Ecto neural progenitor cell (in vitro differentiated cells): ENCODE results near the gene HSD3B1.
"Not testable (repeated sequence)": the region's sequence is repeated elsewhere in the genome, so short reads cannot be mapped to it uniquely, and the experiment has no call there.

Experiments used
- DNase-seq: peaks from one replicate; pipeline ENCODE4 v3.0.0-alpha.2; 2018; ENCODE audit warnings: low spot score

The HSD3B1 gene

DNA sequence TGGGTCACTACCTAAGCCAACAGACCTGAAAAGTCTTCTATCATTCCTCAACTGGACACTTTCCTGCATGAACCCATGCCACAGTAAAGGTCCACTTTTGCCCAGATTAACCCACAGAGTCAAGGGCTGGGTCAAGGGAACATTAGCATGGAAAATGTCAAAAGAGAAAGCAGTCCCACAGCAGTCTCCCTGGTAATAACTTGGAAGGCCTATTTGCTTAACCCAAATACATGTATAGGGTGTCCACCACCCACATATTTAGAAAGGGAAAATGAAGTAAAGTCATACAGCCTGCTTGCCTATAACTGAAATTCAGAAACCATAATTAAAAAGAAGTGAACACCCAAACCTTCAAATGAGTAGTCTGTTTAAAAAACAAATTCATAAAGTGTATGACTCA, 16.1 kb upstream of the HSD3B1 start:
- no peak for DNase-seq

DNA sequence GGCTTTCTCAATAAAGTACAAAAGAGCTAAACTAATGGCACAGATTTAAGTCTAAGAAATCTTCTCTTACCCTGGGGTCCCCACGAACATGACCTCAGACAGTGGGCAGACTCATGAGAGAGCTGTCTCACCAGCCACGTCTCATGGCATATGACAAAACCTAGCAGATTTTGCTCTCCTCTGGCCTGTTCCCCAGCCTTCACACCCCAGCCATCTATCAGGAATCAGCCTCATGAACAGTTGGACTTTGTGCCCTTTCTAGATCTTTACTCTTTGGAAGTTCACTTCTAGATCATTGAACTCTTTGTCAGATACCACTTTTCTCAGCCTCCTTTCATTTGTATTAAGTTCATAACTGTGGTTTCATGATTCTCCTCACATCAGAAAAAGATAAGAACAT, 14.2 kb upstream of the HSD3B1 start:
- DNase-seq, result no peak

DNA sequence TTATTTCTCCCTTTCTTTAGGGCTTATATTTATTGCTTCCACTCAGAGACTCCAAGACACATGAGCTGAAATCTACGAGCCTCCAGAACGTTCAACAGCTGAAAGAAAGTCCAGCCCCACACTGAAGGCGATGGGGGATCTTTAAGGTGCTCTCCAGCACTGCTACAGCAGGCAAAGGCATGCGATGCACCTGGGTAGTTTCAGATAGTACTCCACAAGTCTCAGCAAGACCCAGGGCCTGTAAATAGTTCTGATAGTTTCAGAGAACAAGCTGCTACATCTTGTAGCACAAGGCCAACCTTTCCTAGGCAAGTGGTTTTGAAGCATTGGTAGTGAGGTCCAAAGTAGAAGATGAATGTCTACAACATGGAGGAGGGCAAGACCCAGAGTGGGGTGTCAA, 2.2 kb upstream of the HSD3B1 start:
- DNase-seq, result no peak

DNA sequence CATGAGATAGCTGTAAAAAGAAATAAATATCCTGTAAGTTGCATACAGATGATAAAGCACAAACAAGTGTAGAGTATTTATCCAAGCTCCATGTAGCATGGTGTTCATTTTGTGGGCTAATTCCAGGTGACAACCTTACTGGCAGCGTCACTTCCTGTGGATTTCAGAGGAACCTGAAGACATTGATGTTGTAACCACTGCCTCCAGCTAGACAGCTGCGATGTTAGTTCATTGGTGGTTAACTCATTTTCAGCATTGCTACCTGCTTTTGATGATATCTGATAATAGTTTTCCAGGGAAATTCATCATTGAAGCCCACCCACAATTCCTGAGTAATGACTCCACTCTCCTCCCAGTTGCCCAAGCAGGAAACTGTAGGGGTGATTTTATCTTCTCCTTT, 3.0 kb downstream of the HSD3B1 start:
- no peak for DNase-seq

DNA sequence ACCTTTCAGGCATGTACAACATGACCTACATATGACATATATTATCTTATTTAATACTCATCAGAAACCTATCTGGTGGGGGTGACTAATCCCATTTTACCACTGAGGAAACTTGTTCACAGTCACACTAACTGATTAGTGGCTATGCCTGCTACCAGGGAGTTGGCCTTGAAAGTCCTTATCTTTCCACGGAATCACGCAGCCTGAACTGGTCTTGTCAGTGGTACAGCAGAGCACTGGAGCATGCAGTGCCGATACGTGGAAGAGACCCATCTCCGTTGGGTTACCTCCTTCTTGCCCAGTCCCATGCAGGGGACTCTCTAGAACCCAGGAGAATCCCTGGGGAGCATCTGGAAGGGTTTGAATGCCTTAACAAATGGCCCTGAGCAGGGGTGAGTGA, 8.2 kb downstream of the HSD3B1 start:
- DNase-seq, result no peak

DNA sequence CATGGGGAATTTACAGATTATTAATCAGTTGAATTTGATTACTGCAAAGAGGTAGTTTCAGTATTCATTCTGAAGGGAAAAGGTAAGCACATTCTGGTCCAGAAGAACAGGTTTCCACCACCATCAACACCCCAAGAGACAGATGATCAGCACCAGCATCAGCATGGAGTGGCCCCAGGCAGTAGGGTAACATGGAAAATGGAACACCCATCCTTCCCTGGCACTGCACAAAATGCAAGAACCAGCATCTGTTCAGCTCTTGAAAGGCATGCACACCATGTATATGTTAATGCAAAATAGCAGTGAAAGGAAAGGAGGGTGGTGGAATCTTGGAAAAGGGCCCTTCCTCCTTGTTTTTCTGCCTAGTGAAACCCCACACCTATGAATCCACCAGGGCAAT, 9.2 kb downstream of the HSD3B1 start:
- no peak for DNase-seq

DNA sequence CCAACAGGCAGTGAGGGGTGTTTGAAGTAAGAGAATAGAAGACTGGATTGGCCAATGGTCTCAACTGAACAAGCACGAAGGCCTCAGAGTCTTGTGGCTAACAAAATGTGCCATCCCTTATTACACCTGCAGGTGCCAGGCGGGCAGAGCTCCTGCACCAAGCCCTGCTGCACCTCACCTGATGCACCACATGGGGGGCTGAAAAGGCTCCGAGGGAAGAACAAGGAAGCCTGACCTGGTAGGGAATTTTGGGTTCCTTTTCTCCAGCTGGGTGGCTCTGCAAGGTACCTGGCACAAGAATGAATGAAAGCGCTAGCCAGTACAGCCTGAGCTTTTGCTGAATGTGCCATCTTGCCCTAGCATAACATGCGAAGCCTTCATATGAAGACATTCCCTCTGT, 9.7 kb downstream of the HSD3B1 start:
- no peak for DNase-seq

DNA sequence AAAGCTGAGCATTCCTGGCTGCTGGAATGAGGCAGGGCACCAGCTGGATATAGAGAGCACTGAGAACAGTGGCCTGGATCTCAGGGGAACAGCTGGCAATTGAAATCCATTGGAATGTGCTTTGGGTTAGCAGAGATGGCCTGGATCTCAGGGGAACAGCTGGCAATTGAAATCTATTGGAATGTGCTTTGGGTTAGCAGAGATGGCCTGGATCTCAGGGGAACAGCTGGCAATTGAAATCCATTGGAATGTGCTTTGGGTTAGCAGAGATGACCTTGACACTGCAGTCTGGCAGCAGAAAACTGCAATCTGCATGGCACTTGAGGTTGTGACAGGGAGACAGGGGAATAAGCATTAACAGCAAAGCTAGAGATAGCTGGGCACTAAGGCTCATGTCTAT, 10.7 kb downstream of the HSD3B1 start:
- DNase-seq, result not testable (repeated sequence)

DNA sequence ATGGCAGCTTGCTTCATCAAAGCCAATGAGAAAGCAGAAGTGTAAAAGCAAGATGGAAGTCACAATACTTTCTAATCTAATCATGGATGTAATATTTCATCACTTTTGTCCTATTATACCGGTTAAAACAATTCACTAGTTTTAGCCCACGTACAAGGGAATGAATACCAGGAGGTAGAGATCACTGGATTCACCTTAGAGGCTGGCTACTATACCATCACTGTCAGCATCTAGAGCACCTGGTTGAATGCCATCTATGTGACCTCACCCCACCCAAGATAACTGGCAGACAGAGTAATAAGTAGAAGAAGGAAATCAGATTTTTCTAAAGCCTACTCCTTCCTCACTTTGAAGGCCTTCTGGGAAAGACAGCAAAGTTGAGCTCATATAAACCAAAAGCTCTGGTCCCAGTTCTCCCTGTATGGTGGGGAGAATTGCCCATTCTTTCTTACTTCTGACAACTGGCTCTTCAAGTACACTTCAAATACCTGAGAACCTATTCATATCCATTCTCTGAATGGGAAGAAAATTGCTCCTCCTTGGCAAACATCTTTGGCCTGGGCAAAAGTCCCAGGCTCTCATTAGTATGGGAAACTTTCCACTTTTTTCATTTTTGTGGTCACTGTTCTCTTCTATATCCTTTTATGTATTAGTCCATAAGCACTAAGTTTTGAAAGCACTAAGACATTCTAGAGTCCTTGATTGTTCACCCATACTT, 24.8 kb downstream of the HSD3B1 start:
- DNase-seq, result no peak

DNA sequence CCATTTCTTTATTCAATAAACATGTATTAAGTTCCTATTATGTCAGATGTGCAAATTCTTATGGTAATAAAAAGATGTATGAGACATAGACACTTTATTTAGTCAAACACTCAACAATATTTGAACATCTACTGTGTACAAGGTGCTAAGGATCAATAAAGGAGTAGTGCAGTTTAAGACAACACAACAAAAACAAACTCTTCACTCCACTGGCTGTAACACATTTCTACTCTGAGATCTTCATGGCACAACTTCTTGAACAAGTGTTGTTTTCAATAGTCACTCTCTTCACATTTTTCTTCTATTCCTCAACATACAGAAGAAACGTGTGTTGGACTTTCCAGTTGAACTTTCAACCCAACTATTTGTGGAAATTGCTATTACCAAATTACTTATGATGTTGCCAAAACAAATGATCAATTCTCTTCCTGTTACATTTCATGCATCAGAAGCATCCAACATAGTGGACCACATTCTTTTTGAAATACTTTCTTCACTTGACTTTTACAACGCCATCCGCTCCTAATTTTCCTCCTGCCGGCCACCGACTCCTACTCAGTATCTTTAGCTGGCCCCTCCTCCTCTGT, 25.4 kb downstream of the HSD3B1 start:
- no peak for DNase-seq

DNA sequence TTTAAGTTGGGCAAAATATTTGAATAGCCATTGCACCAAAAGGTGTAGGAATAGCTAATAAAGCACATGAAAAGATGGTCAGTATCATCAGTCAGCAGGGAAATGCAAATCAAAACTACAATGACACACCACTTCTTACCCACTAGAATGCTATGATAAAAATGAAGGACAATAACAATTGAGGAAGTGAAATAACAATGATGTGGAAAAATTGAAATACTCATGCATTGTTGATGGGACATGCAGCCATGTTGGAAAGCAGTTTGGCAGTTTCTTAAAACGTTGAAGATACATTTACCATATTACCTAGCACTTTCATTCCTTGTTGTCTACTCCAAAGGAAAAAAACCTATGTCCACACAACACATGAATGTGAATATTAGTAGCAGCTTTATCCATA, 28.4 kb downstream of the HSD3B1 start:
- no peak for DNase-seq

DNA sequence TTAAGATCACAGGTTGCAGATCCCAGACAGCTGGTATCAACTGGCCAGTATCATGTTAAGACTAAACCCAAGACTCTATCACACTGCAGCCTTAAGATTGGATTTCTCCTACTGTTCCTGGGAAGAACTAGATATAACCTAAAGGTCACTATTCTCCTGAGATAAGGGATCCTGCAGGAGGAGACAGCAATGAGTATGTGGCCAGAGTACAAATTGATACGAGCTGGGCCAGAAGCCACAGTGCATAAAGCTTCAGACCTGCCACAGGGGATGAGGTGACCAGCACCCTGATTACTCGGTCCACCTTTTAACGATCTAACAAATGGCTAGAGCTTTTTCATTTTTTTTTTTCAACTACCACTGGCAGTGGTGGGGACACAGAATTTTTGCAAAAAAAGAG, 31.0 kb downstream of the HSD3B1 start:
- no peak for DNase-seq

DNA sequence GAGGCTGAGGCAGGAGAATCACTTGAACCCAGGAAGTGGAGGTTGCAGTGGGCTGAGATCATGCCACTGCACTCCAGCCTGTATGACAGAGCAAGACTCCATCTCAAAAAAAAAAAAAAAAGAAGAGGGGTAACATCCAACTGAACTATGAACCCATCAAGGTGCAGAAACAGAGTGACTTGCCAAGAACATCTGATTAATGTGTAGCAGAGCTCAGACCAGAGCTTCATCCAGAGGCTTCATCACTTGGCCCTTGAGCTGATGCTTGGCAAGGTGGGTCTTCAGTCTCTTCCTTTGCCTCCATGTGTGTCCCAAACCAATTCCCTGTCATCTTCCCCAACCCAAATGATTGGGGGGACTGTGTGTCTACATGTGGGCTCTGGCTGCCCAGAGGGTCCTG, 32.6 kb downstream of the HSD3B1 start:
- DNase-seq, result no peak

DNA sequence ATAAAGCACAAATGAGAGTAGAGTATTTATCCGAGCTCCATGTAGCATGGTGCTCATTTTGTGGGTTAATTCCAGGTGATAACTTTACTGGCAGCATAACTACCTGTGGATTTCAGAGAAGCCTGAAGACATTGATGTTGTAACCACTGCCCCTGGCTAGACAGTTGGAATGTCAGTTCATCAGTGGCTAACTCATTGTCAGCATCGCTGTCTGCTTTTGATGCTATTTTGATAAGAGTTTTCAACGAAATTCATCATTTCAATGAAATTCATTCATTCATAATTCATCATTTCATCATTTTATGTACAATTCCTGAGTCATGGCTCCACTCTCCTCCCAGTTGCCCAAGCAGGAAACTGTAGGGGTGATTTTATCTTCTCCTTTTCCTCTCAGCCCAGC, 34.4 kb downstream of the HSD3B1 start:
- no peak for DNase-seq

DNA sequence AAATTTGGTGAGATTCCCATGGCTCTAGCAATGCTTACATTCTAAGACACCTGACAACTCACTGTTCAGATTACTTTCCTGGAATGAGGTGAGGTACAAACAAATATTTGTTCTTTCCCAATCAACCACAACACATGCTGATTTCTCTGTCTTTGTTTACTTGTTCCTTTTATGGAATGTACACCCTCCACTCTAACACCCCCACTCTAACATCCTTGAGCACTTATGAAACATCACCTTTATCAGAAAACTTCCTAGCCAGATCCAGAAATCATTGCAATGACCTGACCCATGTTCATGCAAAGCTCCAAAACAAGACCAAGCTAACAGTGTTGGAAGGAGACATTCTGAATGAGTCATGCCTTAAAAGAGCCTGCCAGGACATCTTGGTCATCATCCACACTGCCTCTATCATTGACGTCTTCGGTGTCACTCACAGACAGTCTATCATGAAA, 35.5 kb downstream of the HSD3B1 start:
- no peak for DNase-seq

DNA sequence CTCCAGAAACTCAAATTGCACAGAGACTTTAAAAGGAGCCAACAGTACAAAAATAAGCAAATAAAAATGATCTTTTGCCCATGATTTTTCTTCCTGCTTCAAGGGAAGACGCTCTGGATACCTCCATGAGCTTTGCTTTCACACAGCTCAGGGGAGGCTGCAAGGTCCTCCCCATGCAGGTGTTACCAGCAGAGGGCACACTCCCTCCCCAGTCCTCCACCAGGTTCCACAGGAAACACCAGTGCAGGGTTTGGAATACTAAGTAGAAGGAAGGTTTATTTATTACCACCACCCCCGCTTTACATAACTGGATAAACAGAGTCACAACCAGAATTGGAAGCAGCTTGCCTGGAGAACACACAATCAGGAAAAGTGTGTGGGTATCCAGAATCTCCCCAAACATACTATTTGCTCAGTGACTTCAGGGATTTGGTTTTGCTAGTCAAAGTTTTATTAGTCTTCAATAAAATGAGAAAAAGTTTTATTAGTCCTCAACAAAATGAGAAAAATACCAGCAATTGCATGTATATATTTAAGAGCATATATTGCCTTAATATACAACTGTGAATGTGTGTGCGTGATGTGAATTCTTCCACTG, 37.3 kb downstream of the HSD3B1 start:
- DNase-seq, result no peak

DNA sequence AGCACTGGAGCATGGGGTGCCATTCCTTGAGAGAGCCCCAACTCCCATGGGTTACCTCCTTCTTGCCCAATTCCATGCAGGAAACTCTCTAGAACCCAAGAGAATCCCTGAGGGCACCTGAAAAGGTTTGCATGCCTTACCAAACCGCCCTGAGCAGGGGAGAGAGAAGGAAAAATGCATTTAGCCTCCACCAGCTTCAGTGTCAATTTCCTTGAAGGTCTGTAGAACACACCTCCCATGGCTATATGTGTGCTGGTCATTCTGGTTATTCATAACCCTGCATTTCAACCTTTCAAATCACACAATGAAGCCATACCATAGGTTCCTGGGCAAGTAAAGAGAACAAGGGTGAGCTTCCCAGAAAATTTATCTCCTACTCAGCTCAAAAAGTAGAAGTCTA, 39.6 kb downstream of the HSD3B1 start:
- DNase-seq, result no peak

DNA sequence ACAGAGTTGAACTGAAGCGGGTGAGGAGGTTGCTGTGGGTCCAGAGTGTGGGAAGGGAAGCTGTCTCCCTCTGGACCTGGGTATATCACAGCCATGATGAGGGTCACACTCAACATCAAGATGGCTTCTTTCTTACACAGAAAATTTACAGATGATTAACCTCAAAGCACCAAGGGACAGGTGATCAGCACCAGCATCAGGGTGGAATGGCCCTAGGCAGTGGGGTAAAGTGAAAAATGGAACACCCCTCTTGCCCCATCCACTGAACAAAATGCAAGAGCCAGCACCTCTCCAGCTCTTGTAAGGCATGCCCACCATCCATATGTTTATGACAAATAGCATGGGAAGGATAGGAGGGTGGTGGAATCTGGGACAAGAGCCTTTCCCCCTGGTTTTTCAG, 40.3 kb downstream of the HSD3B1 start:
- no peak for DNase-seq

DNA sequence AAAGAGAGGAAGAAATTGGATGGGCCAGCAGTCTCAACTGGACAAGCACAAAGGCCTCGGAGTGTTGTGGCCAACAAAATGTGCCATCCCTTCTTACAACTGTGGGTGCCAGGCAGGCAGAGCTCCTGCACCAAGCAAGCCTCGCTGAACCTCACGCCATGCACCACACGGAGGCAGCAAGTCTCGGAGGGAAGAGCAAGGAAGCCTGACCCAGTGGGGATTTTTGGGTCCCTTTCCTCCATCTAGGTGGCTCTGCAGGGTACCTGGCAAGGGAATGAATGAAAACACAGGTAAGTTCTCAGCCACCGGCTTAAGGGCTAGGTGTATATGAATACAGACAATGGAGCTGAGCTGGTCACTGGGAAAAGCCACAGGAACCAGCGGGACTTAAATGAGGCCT, 40.8 kb downstream of the HSD3B1 start:
- no peak for DNase-seq

DNA sequence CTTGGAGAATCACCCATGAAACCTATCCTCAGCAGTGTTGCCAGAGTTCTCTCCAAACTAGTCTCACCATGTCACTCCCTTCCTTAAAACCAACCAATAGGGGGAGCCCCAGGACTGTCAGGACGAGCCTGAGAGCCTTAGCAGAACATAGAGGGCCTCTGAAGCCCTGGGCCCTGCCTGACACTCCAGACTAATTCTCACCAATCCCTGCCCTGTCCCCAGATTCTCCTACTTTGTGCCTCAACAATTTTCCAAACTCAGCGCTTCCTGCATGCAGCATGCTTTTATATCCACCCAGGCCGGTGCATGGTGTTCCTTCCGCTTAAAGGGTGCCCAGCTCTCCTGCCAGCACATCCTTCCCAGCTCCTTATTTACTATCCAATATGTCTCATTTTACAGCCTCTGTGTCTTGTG, 42.7 kb downstream of the HSD3B1 start:
- DNase-seq, result peak; percentile 65

DNA sequence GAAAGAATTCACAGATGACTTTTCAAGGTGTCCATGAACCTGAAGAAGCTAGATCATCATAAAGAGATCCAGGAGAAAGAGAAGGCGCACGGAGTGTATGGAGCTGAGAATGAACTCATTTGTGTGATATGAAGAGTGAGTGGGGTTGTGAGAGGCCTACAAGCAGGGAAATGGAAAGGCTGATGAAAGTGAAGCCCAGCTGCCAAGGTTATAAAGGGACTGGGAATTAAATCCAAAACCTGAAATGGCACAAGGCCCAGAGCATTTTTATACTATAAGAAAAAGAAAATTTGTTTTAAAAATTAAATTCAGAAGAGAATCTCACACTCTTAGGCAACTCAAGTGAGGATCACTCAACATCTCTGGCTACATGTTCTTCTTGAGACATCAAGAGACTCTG, 43.4 kb downstream of the HSD3B1 start:
- no peak for DNase-seq

DNA sequence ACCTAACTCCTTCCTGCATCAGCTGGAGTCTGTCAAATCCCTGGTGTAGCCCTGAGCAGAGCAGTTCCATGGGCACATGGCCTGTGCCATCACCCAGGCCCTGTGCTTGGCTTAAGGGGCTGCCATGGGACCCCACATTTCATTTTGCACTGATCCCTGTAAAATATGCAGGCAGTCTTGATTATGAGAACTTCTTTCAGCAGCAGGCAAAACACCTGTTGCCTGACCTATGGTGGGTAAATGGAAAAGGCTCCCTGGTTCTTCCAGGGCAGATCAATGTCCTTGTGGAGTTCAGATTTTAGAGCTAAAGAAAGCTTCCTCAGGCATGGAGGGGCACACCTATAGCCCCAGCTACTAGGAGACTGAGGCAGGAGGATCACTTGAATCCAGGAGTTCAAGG, 44.2 kb downstream of the HSD3B1 start:
- DNase-seq, result no peak

DNA sequence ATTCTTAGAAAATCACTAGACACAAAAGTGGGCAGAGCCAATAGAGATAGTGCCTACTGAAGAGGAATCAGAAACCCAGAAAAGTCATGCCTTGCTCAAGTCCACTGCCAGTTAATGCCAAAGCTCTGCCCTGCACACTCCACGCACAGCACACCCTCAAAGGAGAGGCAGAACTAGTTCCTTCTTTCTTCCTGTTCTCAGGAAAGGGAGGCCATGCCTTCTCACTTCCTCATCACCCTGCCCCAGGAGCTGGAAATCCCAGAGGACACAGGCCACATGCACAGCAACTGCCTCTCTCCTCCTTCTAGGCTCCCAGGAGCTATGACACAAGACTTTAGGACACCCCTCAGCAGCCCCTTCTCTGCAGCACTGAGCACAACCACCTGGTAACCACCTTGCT, 45.6 kb downstream of the HSD3B1 start:
- DNase-seq, result not testable (repeated sequence)
